Uterus (tissue), 4 donors: Measurements from ENCODE around the gene AKR7A2. TPM values are rescaled to one million over a fixed set of nuclear protein-coding genes. Genes with fewer than 3 reads are reported as not detected.

ENCODE experiments used
- DNase-seq, 2 donors: peaks; one replicate each; pipeline ENCODE4 v3.0.0-alpha.2; 2019 to 2020
- H3K27ac ChIP-seq, 2 donors: fragments of 200-600 bp; sonication (generic); 1 replicate in 1 of 2; 2 replicates in 1 of 2; pipeline ENCODE4 v1.5.1; 2016 to 2018
- H3K27me3 ChIP-seq, 2 donors: fragments of 200-600 bp; sonication (generic); one replicate each; pipeline ENCODE4 v1.5.1; 2018 to 2019; ENCODE audit warnings: control low read depth in 1 of 2
- H3K36me3 ChIP-seq, 2 donors: fragments of 200-600 bp; sonication (generic); one replicate each; pipeline ENCODE4 v1.5.1; 2019; ENCODE audit warnings: control low read depth in 1 of 2
- H3K4me1 ChIP-seq, 2 donors: fragments of 200-600 bp; sonication (generic); one replicate each; pipeline ENCODE4 v1.5.1; 2018 to 2019; ENCODE audit warnings: control low read depth in 1 of 2
- H3K4me3 ChIP-seq, 2 donors: fragments of 200-600 bp; sonication (generic); 1 replicate in 1 of 2; 2 replicates in 1 of 2; pipeline ENCODE4 v1.5.1; 2018 to 2019; ENCODE audit warnings: mild to moderate bottlenecking in 1 of 2
- H3K9me3 ChIP-seq, 2 donors: fragments of 200-600 bp; sonication (generic); one replicate each; pipeline ENCODE4 v1.5.1; 2019; ENCODE audit warnings: control low read depth in 1 of 2
- POLR2A ChIP-seq, 2 donors: fragments of 450-650 bp; IDR thresholded peaks; one replicate each; pipeline ENCODE4 v1.6.1; 2016; ENCODE audit warnings: antibody characterized with exemption in 2 of 2, mild to moderate bottlenecking in 1 of 2, moderate library complexity in 1 of 2
- intact Hi-C: fragments of 100-400 bp; cut with DNase I; formaldehyde crosslinking; loops from one replicate; pipeline ENCODE4 v1.15.1; 2023; ENCODE audit warnings: low total_unique reads
- total RNA-seq, 4 donors: library from RNA; depleted of rRNA in 3 of 4; stranded (reverse); fragments of >200 nt in 3 of 4; gene quantifications; one replicate each; pipeline versions ENCODE4 v1.1.0 to v1.2.4, GENCODE V29; 2014 to 2023
- TF ChIP-seq, protein P1 (sequence below), 4 experiments: fragments of 200-600 bp in 2 of 4; fragments of 450-650 bp in 2 of 4; sonication (generic) in 2 of 4; IDR thresholded peaks; one replicate each; pipeline ENCODE4 v1.5.1; 2016 to 2019; ENCODE audit warnings: antibody characterized with exemption in 4 of 4, mild to moderate bottlenecking in 2 of 4, moderate library complexity in 1 of 4
- donor health status: DM: yes; HTN: yes; CAD: no.

The AKR7A2 gene
- total RNA-seq, 4 donors from 2014 or later: 5.6 to 108 (median 33.6) TPM

DNA sequence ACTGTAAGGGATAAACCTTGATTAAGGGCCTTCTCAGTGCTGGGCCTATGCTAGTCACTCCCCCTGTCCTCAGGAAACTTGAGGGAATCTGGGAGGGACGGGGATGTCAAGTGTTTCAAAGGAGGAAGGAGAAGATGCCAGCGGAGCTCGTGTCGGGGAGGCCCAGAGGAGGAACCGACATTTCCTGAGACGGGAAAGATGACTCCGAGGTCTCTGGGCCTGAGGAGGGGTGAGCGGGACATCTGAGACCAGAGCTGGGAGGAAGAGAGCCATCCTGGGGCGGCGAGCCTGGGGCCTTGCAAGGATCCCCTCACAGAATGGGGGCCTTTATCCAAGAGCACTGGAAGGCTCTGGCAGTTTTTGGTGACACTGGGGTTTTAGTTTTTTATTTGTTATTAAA is 10.5 kb upstream of the AKR7A2 start:
- TF ChIP-seq, protein P1, sequence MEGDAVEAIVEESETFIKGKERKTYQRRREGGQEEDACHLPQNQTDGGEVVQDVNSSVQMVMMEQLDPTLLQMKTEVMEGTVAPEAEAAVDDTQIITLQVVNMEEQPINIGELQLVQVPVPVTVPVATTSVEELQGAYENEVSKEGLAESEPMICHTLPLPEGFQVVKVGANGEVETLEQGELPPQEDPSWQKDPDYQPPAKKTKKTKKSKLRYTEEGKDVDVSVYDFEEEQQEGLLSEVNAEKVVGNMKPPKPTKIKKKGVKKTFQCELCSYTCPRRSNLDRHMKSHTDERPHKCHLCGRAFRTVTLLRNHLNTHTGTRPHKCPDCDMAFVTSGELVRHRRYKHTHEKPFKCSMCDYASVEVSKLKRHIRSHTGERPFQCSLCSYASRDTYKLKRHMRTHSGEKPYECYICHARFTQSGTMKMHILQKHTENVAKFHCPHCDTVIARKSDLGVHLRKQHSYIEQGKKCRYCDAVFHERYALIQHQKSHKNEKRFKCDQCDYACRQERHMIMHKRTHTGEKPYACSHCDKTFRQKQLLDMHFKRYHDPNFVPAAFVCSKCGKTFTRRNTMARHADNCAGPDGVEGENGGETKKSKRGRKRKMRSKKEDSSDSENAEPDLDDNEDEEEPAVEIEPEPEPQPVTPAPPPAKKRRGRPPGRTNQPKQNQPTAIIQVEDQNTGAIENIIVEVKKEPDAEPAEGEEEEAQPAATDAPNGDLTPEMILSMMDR (IDR thresholded peaks at IDR 0.05): no peak
- TF ChIP-seq POLR2A (IDR thresholded peaks at IDR 0.05): no peak
- no peaks in the 10 kb centered on the region for H3K36me3 ChIP-seq
- no peaks in the 10 kb centered on the region for H3K9me3 ChIP-seq
- peaks cover 0 to under 1% of the 10 kb centered on the region in 2 donors for H3K4me1 ChIP-seq
- no peaks in the 10 kb centered on the region for H3K27me3 ChIP-seq
- intact Hi-C loops: no loop called here
- DNase-seq: no peak
- no peak overlapping the region for H3K4me3 ChIP-seq
- no peak overlapping the region for H3K27ac ChIP-seq

DNA sequence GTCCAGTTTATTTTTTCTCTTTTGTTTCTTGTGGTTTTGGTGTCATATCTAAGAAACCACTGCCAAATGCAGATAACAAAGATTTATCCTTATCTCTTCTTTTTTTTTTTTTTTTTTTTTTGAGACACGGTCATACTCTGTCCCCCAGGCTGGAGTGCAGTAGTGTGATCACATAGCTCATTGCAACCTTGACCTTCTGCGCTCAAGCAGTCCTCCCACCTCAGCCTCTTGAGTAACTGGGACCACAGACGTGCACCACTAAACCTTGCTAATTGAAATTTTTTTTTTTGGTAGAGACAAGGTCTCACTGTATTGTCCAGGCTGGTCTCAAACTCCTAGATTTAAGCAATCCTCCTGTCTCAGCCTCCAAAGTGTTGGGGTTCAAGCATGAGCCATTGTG is 9.1 kb upstream of the AKR7A2 start:
- no peak for DNase-seq
- no peaks in the 10 kb centered on the region for H3K36me3 ChIP-seq
- H3K4me1 ChIP-seq: peaks cover 0 to 5% of the 10 kb centered on the region in 2 donors
- no peak for TF ChIP-seq POLR2A (IDR thresholded peaks at IDR 0.05)
- TF ChIP-seq, protein P1 (IDR thresholded peaks at IDR 0.05): no peak
- H3K4me3 ChIP-seq: no peak overlapping the region
- intact Hi-C loops: no loop called here
- H3K27me3 ChIP-seq: no peaks in the 10 kb centered on the region
- no peaks in the 10 kb centered on the region for H3K9me3 ChIP-seq
- H3K27ac ChIP-seq: no peak overlapping the region

DNA sequence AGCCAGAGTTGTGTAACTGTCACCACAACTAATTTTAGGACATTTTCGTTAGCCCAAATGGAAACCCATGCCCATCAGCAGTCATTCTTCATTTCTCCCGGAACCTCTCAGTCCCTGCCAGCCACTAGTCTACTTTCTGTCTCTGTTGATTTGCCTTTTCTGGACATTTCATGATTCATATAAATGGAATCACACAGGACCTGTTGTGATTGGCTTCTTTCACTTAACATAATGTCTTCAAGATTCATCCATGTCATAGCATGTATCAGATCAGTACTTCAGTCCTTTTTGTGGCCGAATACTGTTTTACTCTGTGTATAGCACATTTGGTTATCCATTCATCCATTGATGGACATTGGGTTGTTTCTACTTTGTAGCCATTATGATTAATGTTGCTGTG is 7.3 kb upstream of the AKR7A2 start:
- Histone ChIP-seq H3K27ac (no peak overlapping the region), H3K36me3 (no peaks in the 10 kb centered on the region), H3K9me3 (no peaks in the 10 kb centered on the region), H3K27me3 (no peaks in the 10 kb centered on the region), H3K4me3 (no peak overlapping the region), H3K4me1 (peaks cover 0 to 5% of the 10 kb centered on the region in 2 donors)
- TF ChIP-seq, protein P1 (IDR thresholded peaks at IDR 0.05): no peak
- no peak for TF ChIP-seq POLR2A (IDR thresholded peaks at IDR 0.05)
- intact Hi-C loops: no loop called here
- no peak for DNase-seq

DNA sequence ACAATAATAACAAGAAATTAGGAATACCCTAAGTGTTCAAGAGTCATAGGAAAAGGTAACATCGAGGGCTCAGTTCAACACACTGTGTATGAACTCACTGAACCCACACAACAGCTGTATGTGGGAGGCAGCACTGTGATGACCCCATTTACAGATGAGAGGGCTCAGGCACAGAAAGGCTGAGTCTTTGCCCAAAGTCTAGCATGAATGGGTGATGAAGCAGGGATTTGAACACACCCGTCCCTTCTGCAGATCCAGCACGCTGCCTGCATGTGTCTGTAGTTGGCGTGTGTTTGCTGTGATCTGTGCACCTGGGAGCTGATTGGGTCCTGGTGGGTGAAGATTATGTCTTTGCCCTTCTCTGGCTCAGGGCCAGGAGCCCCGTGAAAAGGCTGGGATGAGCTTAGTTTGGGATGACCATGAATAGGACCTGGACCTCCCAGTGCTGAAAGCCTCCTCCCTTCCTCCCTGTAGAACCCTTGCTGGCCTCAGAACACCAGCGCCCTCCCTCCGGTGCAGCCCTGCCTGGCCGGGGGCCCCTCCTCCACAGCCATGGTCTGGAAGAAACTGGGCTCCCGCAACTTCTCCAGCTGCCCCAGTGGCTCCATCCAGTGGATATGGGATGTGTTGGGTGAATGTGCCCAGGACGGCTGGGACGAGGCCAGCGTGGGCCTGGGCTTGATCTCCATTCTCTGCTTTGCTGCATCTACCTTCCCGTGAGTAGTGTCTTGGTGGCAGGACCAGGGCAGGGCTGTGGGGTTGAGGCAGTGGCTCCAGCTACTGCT is 5.4 kb upstream of the AKR7A2 start:
- intact Hi-C loops: no loop called here
- DNase-seq: no peak

DNA sequence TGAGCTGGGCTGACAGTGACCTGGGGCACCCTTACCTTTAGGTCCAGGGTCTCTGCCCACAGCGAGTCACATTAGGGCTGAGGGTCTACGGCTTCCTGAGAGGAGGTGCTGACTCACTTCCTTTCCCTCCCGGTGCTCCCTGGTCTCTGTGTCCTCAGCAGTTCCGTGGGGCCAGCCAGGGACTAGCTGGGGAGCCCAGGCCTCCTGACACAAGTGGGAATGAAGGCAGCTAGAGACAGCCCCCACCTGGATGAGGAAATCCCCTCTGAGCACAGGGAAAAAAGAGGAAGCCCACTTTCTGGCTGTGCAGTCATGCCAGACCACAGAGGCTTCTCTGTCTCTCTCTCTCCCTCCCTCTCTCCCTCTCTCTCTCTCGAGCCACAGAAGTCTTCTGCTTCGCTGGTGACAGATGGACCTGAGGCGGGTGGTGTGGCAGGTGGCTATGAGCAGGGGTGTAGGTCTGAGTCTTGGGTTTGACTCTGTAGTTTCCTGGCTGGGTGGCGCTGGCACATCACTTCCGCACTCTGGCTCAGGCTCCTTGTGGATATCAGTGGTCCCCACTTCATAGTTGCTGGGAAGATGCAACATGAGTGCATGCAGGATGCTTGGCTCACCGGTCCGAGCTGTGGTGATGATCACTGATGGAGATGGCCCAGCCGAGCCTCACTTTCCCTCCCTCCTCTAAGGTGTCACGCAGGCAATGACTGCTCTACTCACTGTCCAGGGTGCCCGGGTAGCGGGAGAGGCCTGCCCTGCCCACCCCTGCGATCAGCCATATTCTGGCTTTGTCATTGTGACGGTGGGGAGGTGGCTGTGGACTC is 3.6 kb upstream of the AKR7A2 start:
- Histone ChIP-seq H3K4me3 (no peak overlapping the region), H3K4me1 (peaks cover 5 to 17% of the 10 kb centered on the region in 2 donors), H3K27me3 (no peaks in the 10 kb centered on the region), H3K27ac (no peak overlapping the region), H3K9me3 (no peaks in the 10 kb centered on the region), H3K36me3 (no peaks in the 10 kb centered on the region)
- TF ChIP-seq POLR2A (IDR thresholded peaks at IDR 0.05): no peak
- TF ChIP-seq, protein P1 (IDR thresholded peaks at IDR 0.05): no peak
- intact Hi-C loops: no loop called here
- no peak for DNase-seq

More for the DNA sequence above, 5.4 kb upstream of the AKR7A2 start:
- H3K27me3 ChIP-seq: no peaks in the 10 kb centered on the region
- H3K4me1 ChIP-seq: peaks cover 5 to 12% of the 10 kb centered on the region in 2 donors
- H3K9me3 ChIP-seq: no peaks in the 10 kb centered on the region
- TF ChIP-seq POLR2A (IDR thresholded peaks at IDR 0.05): no peak
- no peak overlapping the region for H3K27ac ChIP-seq
- no peaks in the 10 kb centered on the region for H3K36me3 ChIP-seq
- no peak overlapping the region for H3K4me3 ChIP-seq
